ENCODE results near the gene TRIM9. TPM values are rescaled to one million over a fixed set of nuclear protein-coding genes. Genes with fewer than 3 reads are reported as not detected.

The TRIM9 gene
- total RNA-seq, 1 donor from 2014 or later: 0.47 TPM

DNA sequence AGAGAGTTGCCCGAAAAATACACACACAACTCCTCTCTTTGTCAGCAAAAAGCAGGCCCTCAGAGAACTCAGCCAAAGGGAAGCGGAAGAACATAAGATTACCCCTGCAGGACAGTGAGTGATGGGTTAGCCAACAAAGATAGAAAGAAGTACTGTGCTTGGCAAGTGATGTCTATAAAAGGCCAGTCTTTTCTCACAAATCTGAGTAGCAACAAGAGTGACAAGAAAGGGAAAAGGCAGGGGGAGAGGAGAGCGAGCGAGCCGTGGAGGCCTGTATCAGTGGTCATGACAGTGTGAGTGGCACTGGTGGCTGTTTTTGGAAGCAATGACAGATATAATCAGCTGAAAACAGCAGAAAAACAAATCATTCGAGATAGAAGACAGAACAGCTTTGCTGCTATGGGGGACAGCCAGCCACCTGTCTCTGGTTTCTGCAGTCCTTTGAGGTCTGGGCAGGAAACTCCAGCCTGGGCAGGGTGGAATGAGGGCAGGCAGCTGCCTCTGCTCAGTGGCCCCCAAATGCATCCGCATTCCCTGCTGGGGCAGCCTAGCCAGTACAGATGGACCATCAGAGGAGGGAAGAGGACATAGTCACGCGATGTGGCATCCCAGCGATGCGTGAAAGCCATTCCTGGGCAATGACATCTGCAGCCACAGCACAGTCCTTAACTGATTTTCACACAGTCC is 74.7 kb downstream of the TRIM9 start:
- Mint-ChIP-seq H3K9me3 (no peaks in the 10 kb centered on the region), H3K27me3 (peaks cover 4% of the 10 kb centered on the region), H3K36me3 (ENCODE audit: low read depth) (no peaks in the 10 kb centered on the region), H3K4me1 (no peaks in the 10 kb centered on the region), H3K27ac (no peak overlapping the region), H3K4me3 (no peak overlapping the region)
- intact Hi-C loops (cut with micrococcal nuclease): no loop called here
- DNase-seq: no peak

DNA sequence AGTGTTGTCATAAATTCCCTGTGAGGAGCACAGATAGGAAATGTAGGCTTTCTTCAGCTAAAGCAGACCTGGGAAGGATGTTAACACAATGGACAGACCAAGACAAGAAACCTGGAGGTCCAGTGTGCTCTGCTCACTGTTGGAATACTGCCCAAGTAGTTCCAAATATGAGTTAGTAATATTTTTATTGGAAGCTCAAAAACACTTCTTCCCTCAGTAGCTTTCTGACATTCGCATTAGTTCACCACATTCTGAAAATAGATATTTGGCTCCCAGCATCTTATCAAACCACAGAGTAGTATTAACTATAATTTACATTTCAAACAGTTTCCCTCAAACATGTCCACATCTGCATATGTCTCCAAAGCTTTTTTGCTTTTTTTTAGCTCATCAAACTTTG is 75.8 kb downstream of the TRIM9 start:
- H3K36me3 Mint-ChIP-seq (ENCODE audit: low read depth): no peaks in the 10 kb centered on the region
- peaks cover 6% of the 10 kb centered on the region for H3K27me3 Mint-ChIP-seq
- H3K4me1 Mint-ChIP-seq: no peaks in the 10 kb centered on the region
- no peaks in the 10 kb centered on the region for H3K9me3 Mint-ChIP-seq
- no peak for DNase-seq
- H3K27ac Mint-ChIP-seq: no peak overlapping the region
- no peak overlapping the region for H3K4me3 Mint-ChIP-seq
- intact Hi-C loops (cut with micrococcal nuclease): no loop called here

DNA sequence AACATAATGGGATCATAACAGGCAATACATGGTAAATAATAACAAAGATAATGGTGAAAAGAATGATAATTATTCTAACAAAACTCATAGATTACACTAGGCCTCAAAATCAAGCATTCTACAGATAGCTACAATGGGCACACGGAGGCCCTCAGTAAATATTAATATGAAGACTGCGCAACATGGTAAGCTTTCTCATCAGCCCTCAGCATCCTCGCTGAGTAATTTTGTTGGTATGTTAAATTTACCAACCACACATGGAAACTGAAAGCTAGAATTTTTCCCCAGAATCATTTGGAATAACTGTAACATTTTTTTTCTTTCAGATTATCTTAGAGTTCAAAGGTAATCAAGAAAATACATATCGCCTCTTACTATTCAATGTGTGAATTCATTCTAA is 76.4 kb downstream of the TRIM9 start:
- H3K4me1 Mint-ChIP-seq: no peaks in the 10 kb centered on the region
- intact Hi-C loops (cut with micrococcal nuclease): no loop called here
- H3K4me3 Mint-ChIP-seq: no peak overlapping the region
- peaks cover 6% of the 10 kb centered on the region for H3K27me3 Mint-ChIP-seq
- H3K36me3 Mint-ChIP-seq (ENCODE audit: low read depth): no peaks in the 10 kb centered on the region
- no peaks in the 10 kb centered on the region for H3K9me3 Mint-ChIP-seq
- DNase-seq: no peak
- H3K27ac Mint-ChIP-seq: no peak overlapping the region

DNA sequence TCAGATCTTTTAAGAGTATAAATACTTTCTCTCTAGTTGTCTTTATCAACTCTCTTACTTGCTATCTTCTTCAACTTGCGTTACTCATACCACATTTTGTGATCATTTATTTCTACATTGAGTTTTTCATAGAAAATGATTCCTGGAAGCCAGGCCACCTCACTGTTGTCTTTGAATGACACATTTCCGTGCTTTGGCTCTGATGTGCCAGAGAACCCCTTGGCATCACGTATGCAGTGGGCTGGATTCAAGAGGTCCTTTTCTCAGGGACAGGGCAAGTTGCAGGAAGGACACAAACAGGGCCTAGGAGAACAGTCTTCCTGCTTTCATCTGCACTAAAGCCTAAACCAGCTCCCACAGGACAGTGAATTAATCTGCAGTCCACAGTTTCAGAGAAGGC is 80.3 kb downstream of the TRIM9 start:
- Mint-ChIP-seq H3K9me3 (no peaks in the 10 kb centered on the region), H3K27ac (no peak overlapping the region), H3K4me1 (no peaks in the 10 kb centered on the region), H3K27me3 (peaks cover 17% of the 10 kb centered on the region), H3K36me3 (ENCODE audit: low read depth) (no peaks in the 10 kb centered on the region), H3K4me3 (no peak overlapping the region)
- intact Hi-C loops (cut with micrococcal nuclease): no loop called here
- no peak for DNase-seq

DNA sequence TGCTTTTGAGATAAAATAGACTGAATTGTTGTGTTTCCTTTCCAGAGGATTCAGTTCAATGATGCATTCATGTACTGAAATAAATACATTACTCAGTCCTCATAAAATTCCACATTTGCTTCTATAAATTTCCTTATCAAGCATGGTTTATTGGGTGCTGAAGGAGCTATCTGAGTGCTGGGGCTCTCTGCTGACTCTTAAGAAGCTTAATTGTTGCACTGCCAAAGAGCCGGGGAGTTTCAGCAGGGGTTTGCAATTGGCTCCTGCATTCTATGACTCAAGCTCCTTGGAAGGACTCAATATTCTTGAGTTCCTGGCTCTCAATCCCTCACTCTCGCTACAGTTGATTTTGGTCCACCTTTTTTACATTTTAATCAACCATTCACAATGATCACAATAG is 80.8 kb downstream of the TRIM9 start:
- peaks cover 17% of the 10 kb centered on the region for H3K27me3 Mint-ChIP-seq
- no peak overlapping the region for H3K4me3 Mint-ChIP-seq
- H3K4me1 Mint-ChIP-seq: no peaks in the 10 kb centered on the region
- intact Hi-C loops (cut with micrococcal nuclease): no loop called here
- DNase-seq: no peak
- no peak overlapping the region for H3K27ac Mint-ChIP-seq
- no peaks in the 10 kb centered on the region for H3K36me3 Mint-ChIP-seq (ENCODE audit: low read depth)
- no peaks in the 10 kb centered on the region for H3K9me3 Mint-ChIP-seq

DNA sequence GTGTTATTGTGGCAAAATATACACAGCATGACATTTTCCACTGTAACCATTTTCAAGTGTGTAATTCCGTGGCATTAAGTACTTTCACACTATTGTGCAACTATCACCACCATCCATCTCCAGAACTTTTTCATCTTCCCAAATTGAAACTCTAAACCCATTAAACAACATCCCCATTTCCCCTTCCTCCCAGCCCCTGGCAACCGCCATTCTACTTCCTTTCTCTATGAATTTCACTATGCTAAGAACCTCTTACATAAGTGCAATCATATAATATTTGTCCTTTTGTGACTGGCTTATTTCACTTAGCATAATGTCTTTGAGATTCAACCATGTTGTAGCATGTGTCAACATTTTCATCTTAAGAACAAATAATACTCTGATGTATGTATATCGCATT is 82.8 kb downstream of the TRIM9 start:
- Mint-ChIP-seq H3K36me3 (ENCODE audit: low read depth) (no peaks in the 10 kb centered on the region), H3K27me3 (peaks cover 15% of the 10 kb centered on the region), H3K9me3 (no peaks in the 10 kb centered on the region), H3K4me3 (no peak overlapping the region), H3K27ac (no peak overlapping the region), H3K4me1 (no peaks in the 10 kb centered on the region)
- intact Hi-C loops (cut with micrococcal nuclease): no loop called here
- DNase-seq: no peak

DNA sequence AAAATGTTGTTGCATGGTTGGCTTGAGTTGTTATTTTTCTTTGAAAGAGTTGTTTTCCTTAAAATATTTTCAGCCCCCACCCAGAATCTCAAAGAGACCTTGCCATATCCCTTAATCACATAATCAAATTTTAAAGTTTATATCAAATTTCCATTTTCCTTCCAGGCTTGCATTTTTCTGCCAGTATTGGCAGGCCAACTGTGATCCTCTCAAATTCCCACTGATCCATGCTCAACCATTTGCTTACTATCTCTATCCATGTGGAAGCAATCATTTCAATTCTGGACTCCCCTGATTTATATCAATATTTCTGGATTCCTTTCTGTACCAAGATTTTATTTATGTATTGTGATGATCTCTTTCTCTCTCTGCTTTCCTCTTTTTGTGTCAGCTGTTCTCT is 86.5 kb downstream of the TRIM9 start:
- DNase-seq: no peak
- Mint-ChIP-seq H3K36me3 (ENCODE audit: low read depth) (no peaks in the 10 kb centered on the region), H3K4me3 (no peak overlapping the region), H3K4me1 (no peaks in the 10 kb centered on the region), H3K9me3 (no peaks in the 10 kb centered on the region), H3K27ac (no peak overlapping the region), H3K27me3 (peaks cover 11% of the 10 kb centered on the region)
- intact Hi-C loops (cut with micrococcal nuclease): no loop called here

DNA sequence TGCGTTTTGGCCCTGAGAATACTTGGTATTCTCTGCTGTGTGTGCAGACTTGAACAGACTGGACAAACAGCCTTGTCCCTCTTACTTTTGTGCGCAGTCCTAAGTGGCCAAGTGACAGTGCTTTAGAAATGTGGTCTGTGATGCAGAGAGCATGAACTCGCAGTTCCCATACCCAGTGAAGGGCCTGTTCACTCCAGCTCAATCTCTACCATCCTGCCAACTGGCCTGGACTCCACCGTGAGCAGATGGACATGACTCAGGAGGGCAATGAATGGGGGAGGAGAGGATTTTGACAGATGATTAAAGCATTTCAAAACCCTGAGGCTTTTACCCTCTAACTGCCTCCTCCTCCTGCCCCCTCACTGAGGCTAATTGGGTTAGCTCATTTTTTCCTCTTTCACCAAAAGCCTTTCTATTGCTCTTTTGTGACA is 88.1 kb downstream of the TRIM9 start:
- Mint-ChIP-seq H3K36me3 (ENCODE audit: low read depth) (no peaks in the 10 kb centered on the region), H3K9me3 (no peaks in the 10 kb centered on the region), H3K4me3 (no peak overlapping the region), H3K27me3 (peaks cover 4% of the 10 kb centered on the region), H3K27ac (no peak overlapping the region), H3K4me1 (no peaks in the 10 kb centered on the region)
- intact Hi-C loops (cut with micrococcal nuclease): no loop called here
- DNase-seq: no peak

DNA sequence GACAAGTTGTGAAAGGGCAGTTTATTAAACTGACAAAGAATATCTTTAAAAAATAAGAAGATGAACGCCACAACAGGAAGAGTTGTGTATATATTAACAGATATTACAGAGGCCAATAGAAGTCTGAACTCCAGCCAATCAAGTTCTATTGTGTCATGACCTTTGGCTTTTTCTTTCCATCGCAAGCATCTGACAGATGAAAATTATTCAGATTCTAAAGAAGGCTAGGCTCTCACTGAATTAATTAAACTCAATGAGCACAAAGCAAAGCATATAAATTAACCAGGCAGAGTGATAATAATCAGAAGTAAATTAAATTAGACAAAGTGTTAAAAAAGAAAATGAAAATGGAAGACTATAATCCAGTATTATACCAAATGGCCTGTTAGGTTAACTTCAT is 88.6 kb downstream of the TRIM9 start:
- no peak overlapping the region for H3K4me3 Mint-ChIP-seq
- no peak overlapping the region for H3K27ac Mint-ChIP-seq
- no peaks in the 10 kb centered on the region for H3K4me1 Mint-ChIP-seq
- DNase-seq: no peak
- H3K36me3 Mint-ChIP-seq (ENCODE audit: low read depth): no peaks in the 10 kb centered on the region
- H3K27me3 Mint-ChIP-seq: peaks cover 4% of the 10 kb centered on the region
- intact Hi-C loops (cut with micrococcal nuclease): no loop called here
- no peaks in the 10 kb centered on the region for H3K9me3 Mint-ChIP-seq

DNA sequence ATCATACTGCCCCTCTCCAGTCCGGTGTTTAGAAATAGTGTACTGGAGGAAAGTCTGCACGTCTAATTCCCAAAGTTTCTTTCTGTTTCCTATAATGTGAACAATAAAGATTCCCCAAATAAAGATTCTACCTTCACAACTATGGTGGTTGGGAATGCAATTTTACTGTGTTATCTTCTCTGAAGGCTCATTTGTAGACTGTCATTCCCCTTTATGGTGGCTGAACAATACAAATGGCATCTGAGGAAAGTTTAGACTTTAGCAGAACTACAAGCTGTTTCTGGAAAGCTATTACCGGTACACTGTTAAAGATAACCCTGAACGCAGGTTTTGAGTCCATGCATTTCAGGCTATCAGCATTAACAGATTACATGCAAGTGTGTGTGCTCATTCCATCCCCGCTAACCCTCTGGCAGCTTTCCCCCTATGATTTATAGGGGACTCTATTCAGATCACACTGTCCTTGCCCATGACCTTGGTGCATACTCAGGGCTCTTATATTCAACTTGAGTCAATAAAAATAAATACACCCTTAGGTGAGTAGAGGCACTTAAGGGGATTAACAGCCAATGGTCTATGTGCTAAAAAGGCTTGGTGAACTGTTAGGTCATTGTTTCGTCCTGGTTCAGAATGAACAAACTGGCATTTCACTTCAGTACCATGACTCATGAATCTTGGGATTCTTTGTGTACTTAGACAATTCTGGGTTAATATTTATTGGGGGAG is 89.9 kb downstream of the TRIM9 start:
- H3K27me3 Mint-ChIP-seq: peaks cover 2% of the 10 kb centered on the region
- no peak overlapping the region for H3K27ac Mint-ChIP-seq
- H3K9me3 Mint-ChIP-seq: no peaks in the 10 kb centered on the region
- no peak for DNase-seq
- no peak overlapping the region for H3K4me3 Mint-ChIP-seq
- H3K36me3 Mint-ChIP-seq (ENCODE audit: low read depth): no peaks in the 10 kb centered on the region
- H3K4me1 Mint-ChIP-seq: no peaks in the 10 kb centered on the region
- intact Hi-C loops (cut with micrococcal nuclease): no loop called here

DNA sequence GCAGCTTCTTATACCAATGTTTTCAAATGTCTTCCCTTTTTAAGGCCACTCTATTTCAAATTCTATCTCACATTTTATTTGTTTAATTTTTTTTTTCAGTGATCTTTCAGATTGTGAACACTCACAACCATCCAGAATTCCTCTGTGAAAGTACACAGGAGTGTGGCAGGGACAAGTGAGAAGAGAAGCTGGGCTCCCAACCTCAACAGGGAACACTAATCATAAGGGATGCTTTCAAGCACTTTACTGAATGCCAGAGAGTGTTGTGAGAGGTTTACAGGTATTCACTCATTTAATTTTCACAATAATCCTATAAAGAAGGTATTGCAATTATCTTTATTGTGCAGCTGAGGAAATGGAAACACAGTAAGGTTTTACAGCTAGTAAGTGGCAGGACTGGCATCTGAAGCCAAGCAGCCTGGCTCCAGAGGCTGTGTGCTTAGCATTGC is 90.5 kb downstream of the TRIM9 start:
- Mint-ChIP-seq H3K27ac (no peak overlapping the region), H3K36me3 (ENCODE audit: low read depth) (no peaks in the 10 kb centered on the region), H3K4me1 (no peaks in the 10 kb centered on the region), H3K4me3 (no peak overlapping the region), H3K9me3 (no peaks in the 10 kb centered on the region), H3K27me3 (no peaks in the 10 kb centered on the region)
- intact Hi-C loops (cut with micrococcal nuclease): no loop called here
- no peak for DNase-seq

DNA sequence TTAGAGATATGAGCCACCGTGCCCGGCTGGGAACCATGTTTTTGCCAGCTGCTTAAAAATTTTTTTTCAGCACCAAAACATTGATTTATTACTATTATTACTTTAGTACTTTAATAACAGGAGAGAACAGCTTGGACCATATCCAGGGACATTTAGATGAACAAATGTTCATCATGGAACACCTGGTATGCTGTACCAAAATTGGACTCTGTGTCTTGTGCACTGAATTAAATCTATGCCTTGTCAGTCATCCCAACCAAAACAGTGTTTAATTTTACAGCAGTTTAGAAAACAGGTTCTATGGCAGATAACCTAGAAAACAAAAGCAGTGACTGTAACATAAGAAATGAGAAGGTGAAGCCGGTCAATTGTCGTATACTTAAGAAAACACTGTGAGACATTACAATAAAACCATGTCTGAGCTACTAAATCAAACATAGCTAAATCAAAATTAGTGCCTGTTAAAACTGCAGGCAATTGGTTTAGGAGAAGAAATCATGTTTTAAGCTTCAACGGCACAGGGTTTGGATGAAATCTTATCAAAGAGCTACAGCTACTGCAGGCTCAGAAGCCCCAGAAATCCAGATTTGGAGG is 92.4 kb downstream of the TRIM9 start:
- DNase-seq: no peak
- intact Hi-C loops (cut with micrococcal nuclease): no loop called here
- Mint-ChIP-seq H3K9me3 (no peaks in the 10 kb centered on the region), H3K27ac (no peak overlapping the region), H3K36me3 (ENCODE audit: low read depth) (no peaks in the 10 kb centered on the region), H3K4me1 (no peaks in the 10 kb centered on the region), H3K27me3 (no peaks in the 10 kb centered on the region), H3K4me3 (no peak overlapping the region)

DNA sequence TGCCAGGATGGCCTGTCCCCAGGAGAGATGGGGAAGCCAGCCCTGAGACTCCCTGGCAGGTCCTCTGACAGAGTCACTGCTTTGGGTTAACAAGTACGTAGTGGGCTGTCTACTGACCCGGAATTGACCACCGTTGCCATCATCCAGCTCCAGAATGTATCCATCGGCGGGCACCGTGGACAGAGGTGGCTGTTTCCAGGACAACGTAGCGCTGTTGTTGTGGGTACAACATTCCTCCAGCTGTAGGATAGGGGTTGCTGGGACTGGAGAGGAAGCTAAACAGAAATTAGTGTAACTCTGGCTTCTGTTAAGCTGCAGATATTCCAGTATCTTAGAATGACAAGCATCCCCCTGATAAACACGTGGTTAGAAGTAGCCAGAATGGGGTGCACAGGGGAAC is 94.3 kb downstream of the TRIM9 start:
- no peak for DNase-seq
- H3K4me3 Mint-ChIP-seq: no peak overlapping the region
- intact Hi-C loops (cut with micrococcal nuclease): no loop called here
- H3K27me3 Mint-ChIP-seq: no peaks in the 10 kb centered on the region
- H3K27ac Mint-ChIP-seq: no peak overlapping the region
- H3K36me3 Mint-ChIP-seq (ENCODE audit: low read depth): no peaks in the 10 kb centered on the region
- H3K4me1 Mint-ChIP-seq: no peaks in the 10 kb centered on the region
- no peaks in the 10 kb centered on the region for H3K9me3 Mint-ChIP-seq

DNA sequence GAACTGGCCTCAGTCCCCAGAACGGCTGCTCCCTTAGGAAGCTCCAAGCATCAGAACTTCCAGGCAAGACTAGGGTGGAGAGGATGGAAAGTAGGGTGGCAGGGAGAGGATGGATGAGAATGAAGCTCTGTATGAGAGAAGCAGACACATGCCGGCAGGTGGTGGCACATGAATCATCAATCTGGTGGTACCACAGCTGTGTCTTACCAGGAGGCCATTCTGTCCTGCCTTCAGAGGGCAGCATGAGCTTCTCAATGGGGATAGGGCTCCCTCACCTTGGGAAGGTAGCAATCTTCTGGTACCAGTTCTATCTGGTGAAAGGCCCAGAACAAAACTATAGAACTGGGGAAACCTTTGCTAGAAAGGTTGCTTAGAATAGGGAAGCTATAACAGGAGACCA is 95.2 kb downstream of the TRIM9 start:
- Mint-ChIP-seq H3K27ac (no peak overlapping the region), H3K9me3 (no peaks in the 10 kb centered on the region), H3K4me1 (no peaks in the 10 kb centered on the region), H3K27me3 (no peaks in the 10 kb centered on the region), H3K4me3 (no peak overlapping the region), H3K36me3 (ENCODE audit: low read depth) (no peaks in the 10 kb centered on the region)
- no peak for DNase-seq
- intact Hi-C loops (cut with micrococcal nuclease): no loop called here
